ELF-1 (cell line): Measurements from ENCODE around the gene FAM209A.
"Not testable (repeated sequence)": the region's sequence is repeated elsewhere in the genome, so short reads cannot be mapped to it uniquely, and the experiment has no call there.

Source experiments
- DNase-seq: peaks from one replicate; pipeline ENCODE4 v3.0.0-alpha.2; 2016; ENCODE audit warnings: low read depth, low spot score

FAM209A gene

GRCh38 chr20:56524444-56524843, at the start of gene FAM209A:
FAM209A (plus strand) TSS chr20:56524744; CDS start chr20:56524809, 65 bp downstream.
- DNase-seq = not testable (repeated sequence)

- DNase-seq = no peak
Measured at GRCh38 chr20:56483970-56484369, 40.6 kb upstream of the FAM209A start.

- no peak for DNase-seq
Measured at GRCh38 chr20:56487216-56487615, 37.3 kb upstream of the FAM209A start.

- DNase-seq = no peak
Measured at GRCh38 chr20:56488566-56488965, 36.0 kb upstream of the FAM209A start.

GRCh38 chr20:56501116-56501515, 23.4 kb upstream of the FAM209A start:
- DNase-seq = no peak

- DNase-seq = peak; percentile 51
Measured at GRCh38 chr20:56503916-56504315, 20.6 kb upstream of the FAM209A start.

GRCh38 chr20:56504373-56505005, 20.1 kb upstream of the FAM209A start:
- peak; percentile 16 for DNase-seq

GRCh38 chr20:56506103-56506502, 18.4 kb upstream of the FAM209A start:
- DNase-seq = no peak

GRCh38 chr20:56511926-56512325, 12.6 kb upstream of the FAM209A start:
- no peak for DNase-seq

GRCh38 chr20:56513161-56514150, 11.1 kb upstream of the FAM209A start:
- DNase-seq = peak; percentile 74

GRCh38 chr20:56516631-56517030, 7.9 kb upstream of the FAM209A start:
- DNase-seq = no peak

GRCh38 chr20:56517211-56517610, 7.3 kb upstream of the FAM209A start:
- no peak for DNase-seq

GRCh38 chr20:56517641-56518040, 6.9 kb upstream of the FAM209A start:
- no peak for DNase-seq

- no peak for DNase-seq
Measured at GRCh38 chr20:56518126-56518525, 6.4 kb upstream of the FAM209A start.

- no peak for DNase-seq
Measured at GRCh38 chr20:56518721-56519398, 5.7 kb upstream of the FAM209A start.

GRCh38 chr20:56519551-56519950, 5.0 kb upstream of the FAM209A start:
- no peak for DNase-seq

GRCh38 chr20:56520180-56520579, 4.4 kb upstream of the FAM209A start:
- no peak for DNase-seq

- DNase-seq = peak; percentile 42
Measured at GRCh38 chr20:56520746-56521354, 3.7 kb upstream of the FAM209A start.

GRCh38 chr20:56522311-56522710, 2.2 kb upstream of the FAM209A start:
- no peak for DNase-seq

GRCh38 chr20:56527521-56527920, 3.0 kb downstream of the FAM209A start:
- no peak for DNase-seq

- not testable (repeated sequence) for DNase-seq
Measured at GRCh38 chr20:56532946-56533345, 8.4 kb downstream of the FAM209A start, which contains the start of gene FAM209B. FAM209B (plus strand) TSS chr20:56533246; CDS start chr20:56533342, 96 bp downstream.

GRCh38 chr20:56537997-56538396, 13.5 kb downstream of the FAM209A start:
- no peak for DNase-seq
